ENCODE measurements around the gene ORM1. TPM values are rescaled to one million over a fixed set of nuclear protein-coding genes. Genes with fewer than 3 reads are reported as not detected.

The ORM1 gene
- total RNA-seq, 1 experiment from 2014 or later, result 27.5 TPM

DNA sequence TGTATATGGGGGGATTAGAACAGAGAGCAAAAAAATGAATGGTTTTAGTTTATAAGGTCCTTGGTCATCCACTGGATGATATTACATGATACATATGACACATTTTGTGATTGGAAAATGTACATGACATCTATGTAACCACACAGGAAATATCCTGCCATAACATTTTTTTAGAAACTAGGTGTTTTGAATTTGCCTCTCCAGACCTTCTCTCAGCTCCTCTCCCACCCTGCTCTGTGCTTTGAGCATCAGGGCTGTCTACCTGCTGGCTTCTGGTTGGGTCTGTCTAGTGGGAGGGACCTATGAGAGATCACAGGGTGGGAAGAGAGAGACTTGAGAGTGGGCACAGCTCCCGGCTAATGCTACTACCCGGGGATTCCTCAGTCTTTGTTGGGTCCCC, 40.5 kb downstream of the ORM1 start:
- Mint-ChIP-seq H3K4me3 (ENCODE audit: unreplicated experiment) (no peak overlapping the region), H3K27me3 (ENCODE audit: insufficient read depth, unreplicated experiment) (no peaks in the 10 kb centered on the region), H3K4me1 (ENCODE audit: low read depth, unreplicated experiment) (peaks cover 13% of the 10 kb centered on the region), H3K27ac (ENCODE audit: unreplicated experiment) (no peak overlapping the region), H3K9me3 (ENCODE audit: unreplicated experiment) (no peaks in the 10 kb centered on the region), H3K36me3 (ENCODE audit: insufficient read depth, unreplicated experiment) (peaks cover 27% of the 10 kb centered on the region)
- no peaks in the 10 kb centered on the region for H3K27me3 ChIP-seq (replicated peaks; ENCODE audit: control insufficient read depth, insufficient read depth, low read length)
- POLR2A ChIA-PET, result no interaction called here
- no TSS peak for BruUV-seq (replicated peaks)
- peaks cover 13% of the 10 kb centered on the region for H3K4me1 ChIP-seq
- H3K4me3 ChIP-seq (ENCODE audit: low read depth, low read length), result no peak overlapping the region
- intact Hi-C loops (cut with micrococcal nuclease; ENCODE audit: unreplicated experiment), result no loop called here
- no peak for DNase-seq
- H3K36me3 ChIP-seq (ENCODE audit: control insufficient read depth, insufficient read depth, low read length), result peaks cover 2% of the 10 kb centered on the region; the same call in 1 of the 2 replicates
- CTCF ChIA-PET, result no interaction called here
- H3K9me3 ChIP-seq, result no peaks in the 10 kb centered on the region
- TF ChIP-seq, protein P1, sequence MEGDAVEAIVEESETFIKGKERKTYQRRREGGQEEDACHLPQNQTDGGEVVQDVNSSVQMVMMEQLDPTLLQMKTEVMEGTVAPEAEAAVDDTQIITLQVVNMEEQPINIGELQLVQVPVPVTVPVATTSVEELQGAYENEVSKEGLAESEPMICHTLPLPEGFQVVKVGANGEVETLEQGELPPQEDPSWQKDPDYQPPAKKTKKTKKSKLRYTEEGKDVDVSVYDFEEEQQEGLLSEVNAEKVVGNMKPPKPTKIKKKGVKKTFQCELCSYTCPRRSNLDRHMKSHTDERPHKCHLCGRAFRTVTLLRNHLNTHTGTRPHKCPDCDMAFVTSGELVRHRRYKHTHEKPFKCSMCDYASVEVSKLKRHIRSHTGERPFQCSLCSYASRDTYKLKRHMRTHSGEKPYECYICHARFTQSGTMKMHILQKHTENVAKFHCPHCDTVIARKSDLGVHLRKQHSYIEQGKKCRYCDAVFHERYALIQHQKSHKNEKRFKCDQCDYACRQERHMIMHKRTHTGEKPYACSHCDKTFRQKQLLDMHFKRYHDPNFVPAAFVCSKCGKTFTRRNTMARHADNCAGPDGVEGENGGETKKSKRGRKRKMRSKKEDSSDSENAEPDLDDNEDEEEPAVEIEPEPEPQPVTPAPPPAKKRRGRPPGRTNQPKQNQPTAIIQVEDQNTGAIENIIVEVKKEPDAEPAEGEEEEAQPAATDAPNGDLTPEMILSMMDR (IDR thresholded peaks at IDR 0.05; ENCODE audit: insufficient read depth in 1 of 2, low read depth in 1 of 2, low read length in 1 of 2, severe bottlenecking in 1 of 2, unreplicated experiment in 1 of 2), result no peak

DNA sequence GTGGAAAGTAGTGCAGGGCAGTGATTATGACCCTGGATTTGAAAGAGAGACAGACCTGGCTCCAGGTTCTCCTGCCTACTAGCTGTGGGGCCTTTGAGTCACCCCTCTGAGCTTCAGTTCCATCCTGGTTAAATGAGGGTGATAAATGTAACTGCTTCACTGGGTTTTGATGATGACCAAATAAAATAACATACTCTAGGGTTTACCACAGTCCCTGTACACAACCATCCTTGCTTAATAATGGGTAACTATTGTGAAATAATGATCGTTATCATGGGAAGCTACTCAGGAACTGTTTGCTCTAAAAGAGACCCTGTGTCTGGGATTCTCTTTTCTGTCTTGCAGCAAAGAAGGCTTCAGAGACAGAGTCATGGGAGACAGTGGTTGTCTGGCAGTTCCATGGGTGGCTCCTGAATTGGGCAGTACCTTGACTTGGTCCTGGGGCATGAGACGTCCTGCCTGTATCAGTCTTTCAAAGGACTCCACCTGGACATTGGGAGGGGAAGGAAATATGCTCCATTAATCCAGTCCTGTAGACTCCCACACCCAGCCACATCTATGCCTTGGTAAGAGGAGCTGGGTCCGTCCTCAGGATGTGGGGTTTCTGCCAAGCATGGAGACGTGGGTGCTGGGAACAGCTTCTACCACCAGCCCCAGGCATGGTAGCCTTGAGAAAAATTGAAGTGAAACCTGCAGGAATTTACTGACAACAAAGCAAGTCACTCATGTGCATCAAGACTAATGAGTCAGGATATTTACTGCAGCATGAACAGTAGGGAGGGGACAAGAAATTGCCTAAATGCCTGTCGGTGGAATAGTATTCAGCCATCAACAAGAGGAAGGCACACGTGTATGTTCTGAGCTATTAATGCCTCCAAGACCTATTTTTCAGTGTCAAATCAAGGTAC, 41.5 kb downstream of the ORM1 start:
- DNase-seq, result no peak
- Mint-ChIP-seq H3K27me3 (ENCODE audit: insufficient read depth, unreplicated experiment) (no peaks in the 10 kb centered on the region), H3K27ac (ENCODE audit: unreplicated experiment) (no peak overlapping the region), H3K4me1 (ENCODE audit: low read depth, unreplicated experiment) (peaks cover 13% of the 10 kb centered on the region), H3K4me3 (ENCODE audit: unreplicated experiment) (no peak overlapping the region), H3K36me3 (ENCODE audit: insufficient read depth, unreplicated experiment) (peaks cover 23% of the 10 kb centered on the region), H3K9me3 (ENCODE audit: unreplicated experiment) (no peaks in the 10 kb centered on the region)
- CTCF ChIA-PET, result no interaction called here
- Histone ChIP-seq H3K9me3 (no peaks in the 10 kb centered on the region), H3K4me1 (peaks cover 13% of the 10 kb centered on the region), H3K4me3 (ENCODE audit: low read depth, low read length) (no peak overlapping the region), H3K36me3 (ENCODE audit: control insufficient read depth, insufficient read depth, low read length) (peaks cover 2% of the 10 kb centered on the region; the same call in 1 of the 2 replicates), H3K27me3 (replicated peaks; ENCODE audit: control insufficient read depth, insufficient read depth, low read length) (no peaks in the 10 kb centered on the region)
- POLR2A ChIA-PET, result no interaction called here
- no TSS peak for BruUV-seq (replicated peaks)
- TF ChIP-seq, protein P1 (IDR thresholded peaks at IDR 0.05; ENCODE audit: insufficient read depth in 1 of 2, low read depth in 1 of 2, low read length in 1 of 2, severe bottlenecking in 1 of 2, unreplicated experiment in 1 of 2), result no peak
- intact Hi-C loops (cut with micrococcal nuclease; ENCODE audit: unreplicated experiment), result no loop called here

DNA sequence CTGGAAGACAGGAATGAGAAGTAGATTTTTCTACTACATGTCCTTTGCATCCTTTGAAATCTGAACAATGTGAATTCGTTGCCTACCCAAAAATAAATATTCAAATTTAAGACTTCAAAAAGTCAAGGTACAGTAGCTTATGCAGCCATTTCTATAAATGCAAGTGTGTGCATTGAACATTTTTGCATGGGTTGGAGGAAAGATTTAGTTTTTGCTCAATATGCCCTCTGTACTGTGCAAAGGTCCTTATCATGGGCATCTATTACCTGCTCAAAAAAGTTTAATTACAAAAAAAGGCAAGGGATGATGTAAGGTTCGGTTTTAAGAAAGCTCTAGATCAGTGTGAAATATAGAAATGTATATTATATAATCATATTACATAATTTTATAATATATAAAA, 42.3 kb downstream of the ORM1 start:
- peaks cover 23% of the 10 kb centered on the region for H3K36me3 Mint-ChIP-seq (ENCODE audit: insufficient read depth, unreplicated experiment)
- POLR2A ChIA-PET, result no interaction called here
- H3K9me3 Mint-ChIP-seq (ENCODE audit: unreplicated experiment), result no peaks in the 10 kb centered on the region
- H3K4me3 Mint-ChIP-seq (ENCODE audit: unreplicated experiment), result no peak overlapping the region
- H3K27me3 Mint-ChIP-seq (ENCODE audit: insufficient read depth, unreplicated experiment), result no peaks in the 10 kb centered on the region
- TF ChIP-seq, protein P1 (IDR thresholded peaks at IDR 0.05; ENCODE audit: insufficient read depth in 1 of 2, low read depth in 1 of 2, low read length in 1 of 2, severe bottlenecking in 1 of 2, unreplicated experiment in 1 of 2), result no peak
- Histone ChIP-seq H3K36me3 (ENCODE audit: control insufficient read depth, insufficient read depth, low read length) (peaks cover 2% of the 10 kb centered on the region; the same call in 1 of the 2 replicates), H3K9me3 (no peaks in the 10 kb centered on the region), H3K4me3 (ENCODE audit: low read depth, low read length) (no peak overlapping the region), H3K4me1 (peaks cover 13% of the 10 kb centered on the region), H3K27me3 (replicated peaks; ENCODE audit: control insufficient read depth, insufficient read depth, low read length) (no peaks in the 10 kb centered on the region)
- H3K4me1 Mint-ChIP-seq (ENCODE audit: low read depth, unreplicated experiment), result peaks cover 13% of the 10 kb centered on the region
- CTCF ChIA-PET, result no interaction called here
- intact Hi-C loops (cut with micrococcal nuclease; ENCODE audit: unreplicated experiment), result no loop called here
- no TSS peak for BruUV-seq (replicated peaks)
- no peak for DNase-seq
- no peak overlapping the region for H3K27ac Mint-ChIP-seq (ENCODE audit: unreplicated experiment)

Data from Caco-2 (cell line).